GM19438 (cell line): ENCODE results near the gene COQ2.
"Not testable (repeated sequence)": the region's sequence is repeated elsewhere in the genome, so short reads cannot be mapped to it uniquely, and the experiment has no call there.

Experiments used
- ATAC-seq: cut with Tn5 transposase; IDR thresholded peaks from one replicate; pipeline ENCODE4 v1.9.1; 2021; ENCODE audit warnings: low read depth; ENCODE audit not compliant: unreplicated experiment

Gene COQ2

GRCh38 chr4:83284193-83285054 lies at the start of gene COQ2:
TSS of gene COQ2 (minus strand) at chr4:83284798. CDS start at chr4:83284764, 34 bp downstream.
- ATAC-seq = peak; percentile 88

- no peak for ATAC-seq
These were observed 47.4 kb upstream of the COQ2 start for GRCh38 chr4:83331956-83332355.

GRCh38 chr4:83329521-83330110 lies 45.0 kb upstream of the COQ2 start:
- ATAC-seq = no peak

GRCh38 chr4:83328521-83329187 lies 44.1 kb upstream of the COQ2 start:
- no peak for ATAC-seq

- ATAC-seq = no peak
These were observed 41.9 kb upstream of the COQ2 start for GRCh38 chr4:83326546-83326945.

GRCh38 chr4:83325306-83325705 lies 40.7 kb upstream of the COQ2 start:
- not testable (repeated sequence) for ATAC-seq

- no peak for ATAC-seq
These were observed 38.5 kb upstream of the COQ2 start for GRCh38 chr4:83323136-83323535.

- ATAC-seq = no peak
These were observed 36.0 kb upstream of the COQ2 start for GRCh38 chr4:83320548-83320947.

- ATAC-seq = no peak
These were observed 34.1 kb upstream of the COQ2 start for GRCh38 chr4:83318666-83319065.

- no peak for ATAC-seq
These were observed 33.1 kb upstream of the COQ2 start for GRCh38 chr4:83317671-83318070.

GRCh38 chr4:83316459-83317165 lies 32.0 kb upstream of the COQ2 start:
- ATAC-seq = no peak

GRCh38 chr4:83315341-83315870 lies 30.8 kb upstream of the COQ2 start:
- ATAC-seq = no peak

GRCh38 chr4:83308672-83309071 lies 24.1 kb upstream of the COQ2 start:
- ATAC-seq = no peak

- ATAC-seq = no peak
These were observed 23.3 kb upstream of the COQ2 start for GRCh38 chr4:83307920-83308319.

GRCh38 chr4:83305187-83305586 lies 20.6 kb upstream of the COQ2 start:
- ATAC-seq = no peak

GRCh38 chr4:83297548-83298260 lies 13.1 kb upstream of the COQ2 start:
- no peak for ATAC-seq

GRCh38 chr4:83293305-83294046 lies 8.9 kb upstream of the COQ2 start:
- no peak for ATAC-seq

- ATAC-seq = not testable (repeated sequence)
These were observed 5.6 kb upstream of the COQ2 start for GRCh38 chr4:83290059-83290774.

GRCh38 chr4:83288381-83288780 lies 3.8 kb upstream of the COQ2 start:
- not testable (repeated sequence) for ATAC-seq
